ENCODE results near the gene G6PC3.

Gene G6PC3

GRCh38 chr17:44061446-44061845, 9.1 kb upstream of the G6PC3 start:
- no peak for DNase-seq (ENCODE audit: low read depth in 2 of 2)

- DNase-seq (ENCODE audit: low read depth in 2 of 2): no peak
Measured at GRCh38 chr17:44062871-44063270, 7.7 kb upstream of the G6PC3 start.

- no peak for DNase-seq (ENCODE audit: low read depth in 2 of 2)
Measured at GRCh38 chr17:44063704-44064639, 6.6 kb upstream of the G6PC3 start.

GRCh38 chr17:44065668-44066203, 4.8 kb upstream of the G6PC3 start:
- DNase-seq (ENCODE audit: low read depth in 2 of 2): no peak

GRCh38 chr17:44066204-44066930, 4.2 kb upstream of the G6PC3 start, which contains the start of gene LSM12:
LSM12 (minus strand) TSS chr17:44066671; CDS start chr17:44066587, 84 bp downstream.
- DNase-seq (ENCODE audit: low read depth in 2 of 2): peak; percentile 83

- no peak for DNase-seq (ENCODE audit: low read depth in 2 of 2)
Measured at GRCh38 chr17:44067545-44067940, 3.0 kb upstream of the G6PC3 start.

- DNase-seq (ENCODE audit: low read depth in 2 of 2): no peak
Measured at GRCh38 chr17:44069974-44070454, 521 bp upstream of the G6PC3 start.

GRCh38 chr17:44071198-44071520, 624 bp downstream of the G6PC3 start:
- no peak for DNase-seq (ENCODE audit: low read depth in 2 of 2)

- DNase-seq (ENCODE audit: low read depth in 2 of 2): no peak
Measured at GRCh38 chr17:44071772-44072171, 1.2 kb downstream of the G6PC3 start.

GRCh38 chr17:44074231-44074910, 3.8 kb downstream of the G6PC3 start:
- no peak for DNase-seq (ENCODE audit: low read depth in 2 of 2)

- no peak for DNase-seq (ENCODE audit: low read depth in 2 of 2)
Measured at GRCh38 chr17:44074911-44075285, 4.4 kb downstream of the G6PC3 start.

GRCh38 chr17:44075598-44076293, 5.2 kb downstream of the G6PC3 start:
- no peak for DNase-seq (ENCODE audit: low read depth in 2 of 2)

GRCh38 chr17:44076716-44077594, 6.4 kb downstream of the G6PC3 start:
- no peak for DNase-seq (ENCODE audit: low read depth in 2 of 2)

GRCh38 chr17:44077595-44077909, 7.0 kb downstream of the G6PC3 start:
- no peak for DNase-seq (ENCODE audit: low read depth in 2 of 2)

- DNase-seq (ENCODE audit: low read depth in 2 of 2): no peak
Measured at GRCh38 chr17:44078412-44078811, 7.9 kb downstream of the G6PC3 start.

GRCh38 chr17:44079877-44080821, 9.6 kb downstream of the G6PC3 start:
- DNase-seq (ENCODE audit: low read depth in 2 of 2): no peak

GRCh38 chr17:44081681-44082080, 11.1 kb downstream of the G6PC3 start:
- no peak for DNase-seq (ENCODE audit: low read depth in 2 of 2)

- DNase-seq (ENCODE audit: low read depth in 2 of 2): no peak
Measured at GRCh38 chr17:44082256-44082927, 11.9 kb downstream of the G6PC3 start.

Data from stimulated activated CD8-positive, alpha-beta memory T cell treated with anti-CD3 and anti-CD28 coated beads, Interleukin-7, amount 100 ng/mL, for 1 hour (primary cell).